Measurements from ENCODE around the gene STK24. TPM values are rescaled to one million over a fixed set of nuclear protein-coding genes. Genes with fewer than 3 reads are reported as not detected.
A peak's percentile ranks its signal among the peaks of the same experiment; 100 is the strongest.

Gene STK24
- total RNA-seq, 2 donors from 2014 or later: 122 to 137 TPM

DNA sequence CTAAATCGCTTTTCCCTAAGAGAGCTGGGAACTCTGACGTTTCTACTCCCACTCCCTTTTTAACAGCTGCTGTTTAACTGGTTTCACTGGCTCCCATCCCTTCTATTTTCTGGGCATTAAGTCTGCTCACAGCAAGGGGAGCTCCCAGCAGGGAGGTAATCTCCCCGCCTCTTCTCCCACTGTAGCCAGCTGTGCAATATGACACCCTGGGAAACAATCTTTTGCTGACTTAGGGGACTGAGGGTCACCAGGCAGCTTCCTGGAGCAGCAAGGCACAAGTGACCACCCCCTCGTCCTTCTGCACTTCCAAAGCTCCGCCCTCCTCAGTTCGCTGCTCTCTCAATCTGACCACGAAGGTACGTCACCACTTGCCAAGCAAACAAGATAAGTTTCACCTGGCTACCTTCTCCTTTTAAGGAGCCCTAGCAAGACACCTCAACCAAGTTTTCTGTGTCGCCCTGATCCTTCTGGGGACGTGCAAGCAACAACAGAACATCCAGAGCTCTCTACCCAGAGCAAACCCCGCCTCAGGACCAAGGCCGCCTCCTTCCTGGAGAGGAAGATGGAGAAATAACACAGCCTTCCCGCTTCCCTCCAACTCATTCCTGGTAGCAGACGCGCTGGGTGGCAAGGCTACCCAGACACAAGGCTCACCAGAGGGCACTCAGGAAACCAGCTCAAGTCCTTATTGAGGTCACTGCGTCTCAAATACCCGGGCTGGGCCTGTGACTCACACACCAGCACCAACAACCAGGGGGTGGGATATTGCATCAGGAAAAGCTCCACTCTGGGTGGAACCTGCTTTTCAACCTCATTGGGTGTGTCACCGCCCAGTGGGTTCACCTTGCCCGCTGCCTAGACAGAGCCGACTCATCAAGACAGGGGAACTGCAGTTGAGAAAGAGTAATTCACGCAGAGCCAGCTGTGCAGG lies 92.4 kb downstream of the STK24 start:
- peak; percentile 66 to 72 for ATAC-seq
- no peaks in the 10 kb centered on the region for H3K9me3 Mint-ChIP-seq
- H3K27ac Mint-ChIP-seq: peak overlapping the region; percentile 80 to 92
- H3K36me3 Mint-ChIP-seq: peaks cover 0 to 6% of the 10 kb centered on the region in 2 donors
- peak; percentile 45 to 82 for DNase-seq (ENCODE audit: low spot score in 2 of 2)

DNA sequence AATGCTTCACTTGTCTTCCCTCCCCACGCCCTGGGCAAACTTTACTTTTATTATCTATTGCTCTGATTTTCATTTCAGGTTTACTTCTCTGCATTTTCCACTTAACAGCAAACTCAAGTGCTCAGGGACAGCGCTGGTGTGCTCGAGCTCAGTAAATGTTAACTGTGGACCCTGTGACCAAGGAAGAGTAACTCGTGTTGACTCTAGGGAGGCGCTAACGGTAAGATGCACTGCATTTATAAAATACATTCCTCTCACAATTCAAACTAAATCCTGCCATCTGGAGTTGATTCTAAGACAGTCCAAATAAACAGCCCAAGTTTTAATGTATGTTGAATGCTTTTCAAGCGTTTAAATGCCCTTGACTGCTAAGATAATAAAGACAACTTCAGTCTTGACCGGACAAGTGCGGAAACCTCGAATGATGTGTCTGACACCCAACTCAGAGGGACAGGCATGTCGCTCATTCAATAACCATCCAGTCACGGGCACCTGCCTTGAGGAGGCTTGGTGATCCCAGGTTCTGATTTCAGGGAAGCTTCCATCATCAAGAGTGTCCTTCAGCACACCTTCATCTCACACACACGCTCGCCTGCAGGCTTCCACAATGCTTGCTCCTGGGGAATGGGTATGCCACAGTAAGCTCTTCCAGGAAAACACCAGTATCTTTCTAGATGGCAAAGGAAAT lies 93.2 kb downstream of the STK24 start:
- Mint-ChIP-seq H3K27ac (peak overlapping the region; percentile 65 to 80), H3K36me3 (peaks cover 0 to 6% of the 10 kb centered on the region in 2 donors), H3K9me3 (no peaks in the 10 kb centered on the region)
- DNase-seq (ENCODE audit: low spot score in 2 of 2): no peak
- no peak for ATAC-seq

GRCh38 chr13:98482476-98483444 lies 94.1 kb downstream of the STK24 start:
- no peak for ATAC-seq
- Mint-ChIP-seq H3K9me3 (no peaks in the 10 kb centered on the region), H3K36me3 (peaks cover 0 to 12% of the 10 kb centered on the region in 2 donors), H3K27ac (peak overlapping the region in 1 of 2 donors; percentile 77)
- DNase-seq (ENCODE audit: low spot score in 2 of 2): peak in 1 of 2 donors; percentile 53

GRCh38 chr13:98480915-98481877 lies 95.7 kb downstream of the STK24 start:
- no peaks in the 10 kb centered on the region for H3K9me3 Mint-ChIP-seq
- peak; percentile 62 to 68 for ATAC-seq
- H3K27ac Mint-ChIP-seq: peak overlapping the region; percentile 80 to 99
- peaks cover 0 to 12% of the 10 kb centered on the region in 2 donors for H3K36me3 Mint-ChIP-seq
- DNase-seq (ENCODE audit: low spot score in 2 of 2): peak; percentile 37 to 80

GRCh38 chr13:98479496-98480003 lies 97.4 kb downstream of the STK24 start:
- no peak for ATAC-seq
- no peak for DNase-seq (ENCODE audit: low spot score in 2 of 2)
- H3K9me3 Mint-ChIP-seq: no peaks in the 10 kb centered on the region
- peaks cover 4 to 15% of the 10 kb centered on the region in 2 donors for H3K36me3 Mint-ChIP-seq
- no peak overlapping the region for H3K27ac Mint-ChIP-seq

DNA sequence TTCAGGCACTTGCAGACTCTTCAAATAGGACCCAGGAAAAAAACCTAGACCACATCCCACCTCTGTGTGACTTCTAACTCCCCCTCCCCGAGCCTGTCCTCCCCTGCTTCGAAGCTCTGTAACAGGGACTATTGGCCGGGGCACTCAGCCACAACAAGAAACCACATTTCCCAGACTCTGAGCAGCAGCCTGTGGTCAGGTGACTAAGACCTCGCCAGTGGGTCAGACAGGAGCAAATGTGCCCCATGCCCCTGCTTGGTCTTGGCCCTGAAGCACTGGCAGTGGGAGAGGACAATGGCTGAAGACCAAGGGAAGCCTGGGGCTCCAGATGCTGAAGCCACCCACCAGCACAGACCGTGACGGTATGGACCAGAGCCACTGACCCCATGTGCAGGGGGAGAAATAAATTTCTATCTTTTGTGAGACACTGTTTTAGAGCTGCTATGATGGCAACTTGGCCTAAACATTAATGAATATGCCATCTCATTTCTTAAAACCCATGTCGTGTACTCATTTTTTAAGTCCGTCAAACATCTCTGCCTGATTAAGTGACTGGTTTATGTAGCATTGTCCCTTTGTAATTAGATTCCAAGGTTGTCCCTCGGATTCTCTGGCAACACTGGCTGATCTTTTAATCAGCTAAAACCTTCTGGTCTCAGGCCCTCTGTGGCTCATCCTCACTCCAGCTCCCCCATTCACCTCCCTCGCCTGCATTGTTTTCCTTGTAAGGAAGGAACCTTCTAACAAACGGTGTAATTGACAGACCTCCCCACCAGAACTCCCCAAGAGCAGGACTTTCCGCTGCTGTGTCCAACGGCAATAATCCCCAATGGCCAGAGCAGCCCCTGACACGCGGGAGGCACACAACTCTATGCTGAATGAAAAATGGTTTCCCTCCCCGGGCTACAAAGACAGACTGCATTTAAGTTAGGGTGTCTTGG lies 98.4 kb downstream of the STK24 start:
- ATAC-seq (peak in 1 of 2 donors; percentile 42), DNase-seq (ENCODE audit: low spot score in 2 of 2) (peak in 1 of 2 donors; percentile 85)
- H3K9me3 Mint-ChIP-seq: no peaks in the 10 kb centered on the region
- peaks cover 15 to 26% of the 10 kb centered on the region in 2 donors for H3K36me3 Mint-ChIP-seq
- peak overlapping the region; percentile 39 to 67 for H3K27ac Mint-ChIP-seq

- ATAC-seq: peak; percentile 83 to 91
- H3K36me3 Mint-ChIP-seq: peaks cover 25 to 45% of the 10 kb centered on the region in 2 donors
- DNase-seq (ENCODE audit: low spot score in 2 of 2): peak; percentile 77 to 95
- H3K27ac Mint-ChIP-seq: peak overlapping the region; percentile 85 to 96
- H3K9me3 Mint-ChIP-seq: no peaks in the 10 kb centered on the region
Measured at GRCh38 chr13:98476538-98476966, 100.4 kb downstream of the STK24 start.

- H3K27ac Mint-ChIP-seq: peak overlapping the region; percentile 85 to 96
- peak; percentile 46 to 80 for DNase-seq (ENCODE audit: low spot score in 2 of 2)
- no peaks in the 10 kb centered on the region for H3K9me3 Mint-ChIP-seq
- H3K36me3 Mint-ChIP-seq: peaks cover 29 to 44% of the 10 kb centered on the region in 2 donors
- ATAC-seq: peak; percentile 52 to 56
Measured at GRCh38 chr13:98476106-98476505, 100.8 kb downstream of the STK24 start.

DNA sequence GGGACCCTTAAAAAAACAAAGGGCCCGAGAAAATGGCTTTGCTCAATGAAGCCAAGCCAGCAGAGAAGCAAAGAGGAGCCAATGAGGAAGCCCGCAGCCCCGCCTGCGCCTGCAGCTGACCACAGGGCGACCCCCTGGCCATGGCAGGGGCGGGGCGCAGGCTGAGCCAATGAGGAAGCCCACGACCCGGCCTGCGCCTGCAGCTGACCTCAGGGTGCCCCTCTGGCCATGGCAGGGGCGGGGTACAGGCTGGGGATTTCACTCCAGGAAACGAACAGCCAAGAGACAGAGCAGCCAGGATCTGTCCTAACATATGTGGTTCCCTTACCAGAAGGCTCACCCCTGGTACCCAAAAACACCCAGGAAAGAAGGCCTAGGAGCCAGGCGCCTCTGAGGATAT lies 101.4 kb downstream of the STK24 start:
- Mint-ChIP-seq H3K36me3 (peaks cover 29 to 41% of the 10 kb centered on the region in 2 donors), H3K9me3 (no peaks in the 10 kb centered on the region), H3K27ac (peak overlapping the region in 1 of 2 donors; percentile 91)
- no peak for DNase-seq (ENCODE audit: low spot score in 2 of 2)
- ATAC-seq: no peak

DNA sequence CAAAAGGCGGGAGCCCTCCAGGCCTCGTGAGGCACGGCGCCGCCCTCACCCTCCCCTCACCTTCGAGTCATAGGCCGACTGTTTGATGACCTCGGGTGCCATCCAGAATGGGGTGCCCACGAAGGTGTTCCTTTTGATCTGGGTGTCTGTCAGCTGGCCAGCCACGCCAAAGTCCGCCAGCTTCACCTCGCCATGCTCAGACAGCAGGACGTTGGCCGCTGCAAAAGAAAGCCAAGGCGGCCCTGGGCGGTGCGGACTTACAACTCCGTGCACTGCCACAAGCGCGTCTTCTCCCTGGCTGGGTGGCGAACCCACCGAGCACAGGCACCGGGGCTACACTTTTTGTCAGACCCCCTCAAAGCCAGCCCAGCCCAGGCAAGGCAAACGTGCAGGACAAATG lies 102.1 kb downstream of the STK24 start:
- DNase-seq (ENCODE audit: low spot score in 2 of 2) (no peak), ATAC-seq (no peak)
- peaks cover 29 to 41% of the 10 kb centered on the region in 2 donors for H3K36me3 Mint-ChIP-seq
- no peak overlapping the region for H3K27ac Mint-ChIP-seq
- H3K9me3 Mint-ChIP-seq: no peaks in the 10 kb centered on the region

GRCh38 chr13:98474292-98474691 lies 102.6 kb downstream of the STK24 start:
- peak overlapping the region in 1 of 2 donors; percentile 25 for H3K27ac Mint-ChIP-seq
- no peaks in the 10 kb centered on the region for H3K9me3 Mint-ChIP-seq
- ATAC-seq (no peak), DNase-seq (ENCODE audit: low spot score in 2 of 2) (no peak)
- H3K36me3 Mint-ChIP-seq: peaks cover 29 to 41% of the 10 kb centered on the region in 2 donors

GRCh38 chr13:98473788-98474144 lies 103.1 kb downstream of the STK24 start:
- ATAC-seq (no peak), DNase-seq (ENCODE audit: low spot score in 2 of 2) (no peak)
- Mint-ChIP-seq H3K27ac (peak overlapping the region; percentile 25 to 77), H3K36me3 (peaks cover 29 to 41% of the 10 kb centered on the region in 2 donors), H3K9me3 (no peaks in the 10 kb centered on the region)

GRCh38 chr13:98473135-98473787 lies 103.6 kb downstream of the STK24 start:
- DNase-seq (ENCODE audit: low spot score in 2 of 2) (no peak), ATAC-seq (no peak)
- H3K9me3 Mint-ChIP-seq: no peaks in the 10 kb centered on the region
- H3K27ac Mint-ChIP-seq: peak overlapping the region; percentile 77 to 86
- H3K36me3 Mint-ChIP-seq: peaks cover 29 to 40% of the 10 kb centered on the region in 2 donors

- Mint-ChIP-seq H3K27ac (peak overlapping the region; percentile 38 to 40), H3K9me3 (no peaks in the 10 kb centered on the region), H3K36me3 (peaks cover 34% of the 10 kb centered on the region in 2 donors)
- no peak for DNase-seq (ENCODE audit: low spot score in 2 of 2)
- no peak for ATAC-seq
Measured at GRCh38 chr13:98471934-98472333, 105.0 kb downstream of the STK24 start.
